ENCODE results near the gene CPNE5. TPM values are rescaled to one million over a fixed set of nuclear protein-coding genes. Genes with fewer than 3 reads are reported as not detected.

CPNE5 gene
- total RNA-seq, 1 donor = 0.18 TPM

GRCh38 chr6:36848658-36849441 is 9.6 kb upstream of the CPNE5 start:
- DNase-seq (ENCODE audit: low read depth) = no peak
- no peak overlapping the region for H3K4me3 ChIP-seq (ENCODE audit: low read depth, low read length)
- TF ChIP-seq CTCF (IDR thresholded peaks at IDR 0.05; ENCODE audit: insufficient read depth, low read length) = no peak

- no peak for DNase-seq (ENCODE audit: low read depth)
- no peak overlapping the region for H3K4me3 ChIP-seq (ENCODE audit: low read depth, low read length)
- TF ChIP-seq CTCF (IDR thresholded peaks at IDR 0.05; ENCODE audit: insufficient read depth, low read length) = no peak
These were observed 8.7 kb upstream of the CPNE5 start for GRCh38 chr6:36847991-36848390.

GRCh38 chr6:36847152-36847551 is 7.9 kb upstream of the CPNE5 start:
- no peak overlapping the region for H3K4me3 ChIP-seq (ENCODE audit: low read depth, low read length)
- DNase-seq (ENCODE audit: low read depth) = no peak
- no peak for TF ChIP-seq CTCF (IDR thresholded peaks at IDR 0.05; ENCODE audit: insufficient read depth, low read length)

GRCh38 chr6:36845233-36845632 is 6.0 kb upstream of the CPNE5 start:
- no peak for TF ChIP-seq CTCF (IDR thresholded peaks at IDR 0.05; ENCODE audit: insufficient read depth, low read length)
- DNase-seq (ENCODE audit: low read depth) = no peak
- no peak overlapping the region for H3K4me3 ChIP-seq (ENCODE audit: low read depth, low read length)

- TF ChIP-seq CTCF (IDR thresholded peaks at IDR 0.05; ENCODE audit: insufficient read depth, low read length) = no peak
- no peak for DNase-seq (ENCODE audit: low read depth)
- H3K4me3 ChIP-seq (ENCODE audit: low read depth, low read length) = no peak overlapping the region
These were observed 5.3 kb upstream of the CPNE5 start for GRCh38 chr6:36844232-36845170.

DNA sequence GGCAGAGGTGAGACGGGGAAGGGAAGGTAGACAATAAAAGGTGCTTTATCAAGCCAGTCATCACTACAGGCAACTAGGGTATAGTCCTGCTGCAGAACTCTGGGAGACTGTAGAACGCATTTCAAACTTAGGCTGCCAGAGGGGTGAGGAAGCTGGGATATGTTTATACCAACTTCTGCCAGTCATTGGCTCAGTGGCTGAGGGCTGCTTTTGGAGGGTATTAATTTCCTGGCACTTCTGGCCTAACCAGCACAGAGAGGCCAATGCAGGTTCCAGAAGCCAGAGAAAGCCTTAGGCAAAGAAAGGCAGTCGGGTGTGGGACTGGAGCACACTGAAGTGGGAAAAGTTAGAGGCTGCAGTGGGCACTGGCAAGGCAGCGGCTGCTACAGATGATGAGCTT is 3.9 kb upstream of the CPNE5 start:
- TF ChIP-seq CTCF (IDR thresholded peaks at IDR 0.05; ENCODE audit: insufficient read depth, low read length) = no peak
- DNase-seq (ENCODE audit: low read depth) = no peak
- H3K4me3 ChIP-seq (ENCODE audit: low read depth, low read length) = no peak overlapping the region

Measured in fibroblast of the aortic adventitia (primary cell).